Small intestine (tissue), 7 donors: Measurements from ENCODE around the gene COMP. TPM values are rescaled to one million over a fixed set of nuclear protein-coding genes. Genes with fewer than 3 reads are reported as not detected.

Experiments used
- DNase-seq, 2 donors: peaks; one replicate each; pipeline versions ENCODE4 v3.0.0 to v3.0.0-alpha.2; 2013
- FAIRE-seq: peaks from 2 replicates; lab custom pipeline; 2012; peaks lifted over from hg19 to GRCh38; lab: Jason Lieb, UNC
- H3K27ac ChIP-seq, 3 donors: one replicate each; pipeline ENCODE4 v1.5.1; 2013; ENCODE audit warnings: low read length in 2 of 3, mild to moderate bottlenecking in 2 of 3, control low read depth in 1 of 3, inconsistent platforms in 1 of 3, low read depth in 1 of 3, moderate library complexity in 1 of 3
- H3K27me3 ChIP-seq, 3 donors: one replicate each; pipeline ENCODE4 v1.6.1; 2013; ENCODE audit warnings: low read length in 3 of 3, inconsistent platforms in 1 of 3; ENCODE audit not compliant: control insufficient read depth in 3 of 3, insufficient read depth in 3 of 3
- H3K36me3 ChIP-seq, 3 donors: one replicate each; pipeline ENCODE4 v1.6.1; 2013; ENCODE audit warnings: low read length in 3 of 3, inconsistent platforms in 1 of 3, low read depth in 1 of 3, mild to moderate bottlenecking in 1 of 3, moderate library complexity in 1 of 3; ENCODE audit not compliant: control insufficient read depth in 3 of 3, insufficient read depth in 2 of 3
- H3K4me1 ChIP-seq, 3 donors: one replicate each; pipeline ENCODE4 v1.6.1; 2013; ENCODE audit warnings: low read length in 2 of 3, inconsistent platforms in 1 of 3, low read depth in 1 of 3, mild to moderate bottlenecking in 1 of 3, moderate library complexity in 1 of 3; ENCODE audit not compliant: control insufficient read depth in 3 of 3, insufficient read depth in 2 of 3
- H3K4me3 ChIP-seq, 3 donors: one replicate each; pipeline ENCODE4 v1.5.1; 2013; ENCODE audit warnings: low read length in 3 of 3, control low read depth in 1 of 3, inconsistent platforms in 1 of 3, low read depth in 1 of 3, mild to moderate bottlenecking in 1 of 3, moderate library complexity in 1 of 3
- H3K9me3 ChIP-seq, 2 donors: one replicate each; pipeline ENCODE4 v1.6.1; 2013; ENCODE audit warnings: low read depth in 1 of 2, low read length in 1 of 2; ENCODE audit not compliant: control insufficient read depth in 2 of 2, insufficient read depth in 1 of 2
- WGBS, 3 donors: extraction: QIAGEN DNeasy Blood & Tissue Kit; methylation state at CpG; one replicate each; pipeline ENCODE4 v1.1.7; 2013; 5-methylcytosine and 5-hydroxymethylcytosine counted together
- polyA plus RNA-seq, 4 donors: library from polyadenylated mRNA; stranded (reverse) in 3 of 4; unstranded in 1 of 4; fragments of 200-250 nt in 3 of 4; fragments of 120-200 nt in 1 of 4; gene quantifications; one replicate each; pipeline versions ENCODE4 v1.2.1 to v1.2.3, GENCODE V29; 2013
- donor health status: healthy with polysubstance abuse.
- donor health status: control.
- donor health status: control.
- donor health status: Bipolar disorder and iron deficiency.
- donor health status: healthy.

Gene COMP
- polyA plus RNA-seq, 4 donors = 0.68 to 1.8 TPM; not detected in 2

GRCh38 chr19:18778076-18778389, 13.1 kb downstream of the COMP start:
- H3K27me3 ChIP-seq = peaks cover 0 to 23% (median 0%) of the 10 kb centered on the region in 3 donors
- 50 to 77% (median 60%) methylated on average over 11 of the region's 11 CpGs for WGBS, 3 donors
- peaks cover 0 to 45% (median 0%) of the 10 kb centered on the region in 3 donors for H3K36me3 ChIP-seq
- DNase-seq (no peak), FAIRE-seq (no peak)
- no peak overlapping the region for H3K27ac ChIP-seq
- H3K4me3 ChIP-seq = no peak overlapping the region
- H3K4me1 ChIP-seq = peaks cover 0 to 8% (median 0%) of the 10 kb centered on the region in 3 donors
- H3K9me3 ChIP-seq = no peaks in the 10 kb centered on the region

DNA sequence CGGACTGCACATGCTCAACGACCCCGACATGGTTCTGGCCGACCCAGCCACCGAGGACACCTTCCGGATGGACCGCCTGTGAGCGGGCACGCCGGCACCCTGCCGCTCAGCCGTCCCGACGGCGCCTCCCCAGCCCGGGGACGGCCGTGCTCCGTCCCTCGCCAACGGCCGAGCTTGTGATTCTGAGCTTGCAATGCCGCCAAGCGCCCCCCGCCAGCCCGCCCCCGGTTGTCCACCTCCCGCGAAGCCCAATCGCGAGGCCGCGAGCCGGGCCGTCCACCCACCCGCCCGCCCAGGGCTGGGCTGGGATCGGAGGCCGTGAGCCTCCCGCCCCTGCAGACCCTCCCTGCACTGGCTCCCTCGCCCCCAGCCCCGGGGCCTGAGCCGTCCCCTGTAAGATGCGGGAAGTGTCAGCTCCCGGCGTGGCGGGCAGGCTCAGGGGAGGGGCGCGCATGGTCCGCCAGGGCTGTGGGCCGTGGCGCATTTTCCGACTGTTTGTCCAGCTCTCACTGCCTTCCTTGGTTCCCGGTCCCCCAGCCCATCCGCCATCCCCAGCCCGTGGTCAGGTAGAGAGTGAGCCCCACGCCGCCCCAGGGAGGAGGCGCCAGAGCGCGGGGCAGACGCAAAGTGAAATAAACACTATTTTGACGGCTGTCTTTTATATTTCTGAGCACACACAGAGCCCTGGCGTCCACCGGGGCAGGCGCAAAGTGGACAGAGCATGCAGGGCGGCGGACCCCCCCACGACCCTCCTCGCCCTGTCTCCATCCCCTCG, 13.6 kb downstream of the COMP start:
- Histone ChIP-seq H3K27ac (no peak overlapping the region), H3K4me1 (peaks cover 0 to 8% (median 0%) of the 10 kb centered on the region in 3 donors), H3K36me3 (peaks cover 0 to 51% (median 0%) of the 10 kb centered on the region in 3 donors), H3K9me3 (no peaks in the 10 kb centered on the region), H3K4me3 (no peak overlapping the region), H3K27me3 (peaks cover 0 to 23% (median 0%) of the 10 kb centered on the region in 3 donors)
- 53 to 77% (median 61%) methylated on average over 43 to 71 of the region's 71 CpGs for WGBS, 3 donors
- FAIRE-seq (no peak), DNase-seq (no peak)

DNA sequence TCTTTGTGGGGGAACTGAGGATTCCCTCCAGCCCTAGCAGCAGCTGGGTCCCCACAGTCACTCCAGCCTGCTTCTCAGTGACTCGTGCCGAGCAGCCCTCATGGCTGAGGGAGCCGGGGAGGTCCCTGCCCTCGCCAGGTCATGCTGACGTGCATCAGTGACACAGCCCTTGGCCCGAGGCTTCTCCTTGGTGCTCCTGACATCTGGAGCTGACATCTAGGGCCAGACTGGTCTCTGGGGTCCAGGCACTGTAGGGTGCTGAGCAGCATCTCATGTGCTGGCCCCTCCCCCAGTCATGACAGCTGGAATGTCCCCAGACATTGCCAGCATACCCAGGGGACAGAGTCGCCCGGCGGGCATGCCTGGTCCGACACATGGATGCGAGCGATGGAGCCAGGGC, 14.4 kb downstream of the COMP start:
- peaks cover 0 to 3% (median 0%) of the 10 kb centered on the region in 3 donors for H3K4me1 ChIP-seq
- no peak for FAIRE-seq
- no peak overlapping the region for H3K27ac ChIP-seq
- WGBS, 3 donors = 77 to 78% (median 78%) methylated on average over 12 of the region's 12 CpGs
- no peaks in the 10 kb centered on the region for H3K9me3 ChIP-seq
- H3K27me3 ChIP-seq = peaks cover 0 to 23% (median 0%) of the 10 kb centered on the region in 3 donors
- peaks cover 0 to 58% (median 0%) of the 10 kb centered on the region in 3 donors for H3K36me3 ChIP-seq
- H3K4me3 ChIP-seq = no peak overlapping the region
- no peak for DNase-seq

DNA sequence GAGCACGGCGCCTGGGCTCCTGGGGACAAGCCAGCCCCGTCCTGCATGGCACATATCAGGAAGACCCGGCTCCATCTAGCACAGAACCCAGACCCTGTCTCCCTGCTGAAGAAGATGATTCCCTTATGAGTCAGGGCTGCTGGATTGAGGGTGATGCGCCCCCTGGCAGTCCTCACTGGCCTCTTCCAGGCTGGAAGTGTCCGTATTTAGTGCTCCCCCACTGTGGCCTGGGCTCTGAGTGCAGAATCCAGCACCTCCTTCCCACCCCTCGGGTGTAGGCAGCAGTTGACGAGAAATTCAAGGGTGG, 14.9 kb downstream of the COMP start:
- Histone ChIP-seq H3K27ac (no peak overlapping the region), H3K9me3 (no peaks in the 10 kb centered on the region), H3K4me1 (no peaks in the 10 kb centered on the region), H3K4me3 (no peak overlapping the region), H3K27me3 (peaks cover 0 to 23% (median 0%) of the 10 kb centered on the region in 3 donors), H3K36me3 (peaks cover 0 to 62% (median 0%) of the 10 kb centered on the region in 3 donors)
- FAIRE-seq (no peak), DNase-seq (no peak)
- WGBS, 3 donors = 70 to 83% (median 76%) methylated on average over 4 to 8 of the region's 8 CpGs

- Histone ChIP-seq H3K27ac (no peak overlapping the region), H3K4me3 (no peak overlapping the region), H3K4me1 (no peaks in the 10 kb centered on the region), H3K36me3 (peaks cover 0 to 61% (median 0%) of the 10 kb centered on the region in 3 donors), H3K27me3 (peaks cover 0 to 23% (median 0%) of the 10 kb centered on the region in 3 donors), H3K9me3 (no peaks in the 10 kb centered on the region)
- no peak for FAIRE-seq
- WGBS, 3 donors = 88% methylated on average over 27 to 33 of the region's 33 CpGs
- no peak for DNase-seq
These were observed 15.4 kb downstream of the COMP start for GRCh38 chr19:18775586-18776287.

DNA sequence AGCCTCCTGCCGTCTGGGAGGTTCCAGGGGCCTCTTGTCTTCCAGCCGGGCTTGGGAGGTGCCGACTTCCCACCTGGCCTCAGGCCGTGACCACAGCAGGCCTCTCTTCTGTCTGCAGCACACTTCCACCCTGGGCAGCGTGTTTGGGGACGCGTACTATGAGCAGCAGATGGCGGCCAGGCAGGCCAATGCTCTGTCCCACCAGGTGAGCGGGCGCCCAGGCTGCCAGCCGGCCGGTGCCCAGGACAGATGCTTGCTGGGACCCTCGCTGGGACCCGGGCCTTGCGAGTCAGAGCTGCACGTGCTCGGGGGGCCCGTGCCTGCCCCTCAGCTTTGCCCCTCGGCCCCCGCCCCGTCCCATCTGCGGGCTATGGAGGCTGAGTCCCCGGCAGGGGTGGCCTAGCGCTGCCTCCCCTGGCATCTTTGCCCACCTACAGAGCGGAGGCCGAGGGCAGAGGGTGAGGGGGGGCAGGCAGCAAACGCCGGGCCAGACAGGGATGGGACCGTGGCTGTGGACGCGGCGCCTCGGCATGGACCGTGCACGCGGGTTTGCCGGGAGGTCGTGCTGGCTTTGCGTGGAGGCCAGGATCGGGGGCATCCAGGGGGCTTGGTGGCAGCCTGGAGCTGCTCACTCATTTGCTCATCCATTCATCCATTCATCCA, 16.2 kb downstream of the COMP start:
- FAIRE-seq (no peak), DNase-seq (no peak)
- H3K27ac ChIP-seq = no peak overlapping the region
- WGBS, 3 donors = 94 to 95% (median 94%) methylated on average over 38 to 40 of the region's 40 CpGs
- H3K4me3 ChIP-seq = no peak overlapping the region
- H3K9me3 ChIP-seq = no peaks in the 10 kb centered on the region
- H3K36me3 ChIP-seq = peaks cover 0 to 63% (median 0%) of the 10 kb centered on the region in 3 donors
- H3K27me3 ChIP-seq = peaks cover 0 to 23% (median 0%) of the 10 kb centered on the region in 3 donors
- no peaks in the 10 kb centered on the region for H3K4me1 ChIP-seq

DNA sequence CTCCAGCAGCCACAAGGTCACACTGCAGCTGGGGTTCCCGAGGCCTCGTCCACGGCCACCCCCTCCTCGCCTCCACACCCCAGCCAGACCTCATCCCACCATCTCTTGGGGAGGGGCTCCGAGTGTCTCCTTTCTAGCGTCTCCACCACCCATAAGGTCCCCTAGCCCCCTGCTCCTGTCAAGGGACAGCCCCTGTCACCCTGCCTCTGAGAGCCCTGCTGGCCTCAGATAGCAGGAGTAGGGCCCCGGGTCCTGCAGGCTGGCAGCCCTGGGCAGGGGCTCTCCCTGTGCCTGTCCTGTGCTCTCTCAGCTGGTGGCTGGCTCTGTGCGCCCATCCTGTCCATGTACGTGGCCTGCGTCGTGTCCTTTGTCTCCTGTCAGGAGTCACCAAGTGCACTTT, 17.0 kb downstream of the COMP start:
- Histone ChIP-seq H3K4me3 (no peak overlapping the region), H3K36me3 (peaks cover 0 to 69% (median 0%) of the 10 kb centered on the region in 3 donors), H3K9me3 (no peaks in the 10 kb centered on the region), H3K27ac (no peak overlapping the region), H3K4me1 (peaks cover 0 to 6% (median 0%) of the 10 kb centered on the region in 3 donors), H3K27me3 (peaks cover 0 to 21% (median 0%) of the 10 kb centered on the region in 3 donors)
- DNase-seq (no peak), FAIRE-seq (no peak)
- WGBS, 3 donors = 84 to 91% (median 89%) methylated on average over 9 to 11 of the region's 11 CpGs

DNA sequence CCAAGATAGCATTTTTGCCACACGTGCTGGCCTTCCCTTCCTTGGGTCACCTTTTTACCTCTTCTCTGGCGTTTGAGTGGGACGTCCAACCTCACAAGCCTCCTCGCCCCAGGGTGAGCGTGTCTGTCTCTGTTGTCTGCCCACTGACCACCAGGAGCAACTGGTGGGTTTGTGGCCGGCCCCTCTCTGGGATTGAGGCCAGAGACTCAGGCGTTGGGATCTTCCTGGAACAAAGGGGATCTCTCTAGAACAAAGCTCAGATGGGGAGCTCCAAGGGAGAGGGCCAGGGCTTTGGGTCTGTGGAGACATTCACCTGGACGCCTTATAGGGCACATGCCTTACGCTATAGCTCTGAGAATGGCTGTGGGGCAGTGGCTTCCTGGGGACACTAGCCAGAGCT, 17.4 kb downstream of the COMP start:
- WGBS, 3 donors = 86 to 93% (median 88%) methylated on average over 9 of the region's 9 CpGs
- no peak for DNase-seq
- Histone ChIP-seq H3K27ac (no peak overlapping the region), H3K4me1 (peaks cover 0 to 10% (median 0%) of the 10 kb centered on the region in 3 donors), H3K9me3 (no peaks in the 10 kb centered on the region), H3K36me3 (peaks cover 0 to 73% (median 0%) of the 10 kb centered on the region in 3 donors), H3K4me3 (no peak overlapping the region), H3K27me3 (peaks cover 0 to 17% (median 0%) of the 10 kb centered on the region in 3 donors)
- FAIRE-seq = no peak
